Stimulated activated CD4-positive, alpha-beta T cell treated with anti-CD3 and anti-CD28 coated beads, TNF-alpha, amount 100 ng/mL, for 1 hour (primary cell): Measurements from ENCODE around the gene ZNF124.
"Not testable (repeated sequence)": the region's sequence is repeated elsewhere in the genome, so short reads cannot be mapped to it uniquely, and the experiment has no call there.

Source experiments
- DNase-seq, 3 donors: peaks; one replicate each; pipeline ENCODE4 v3.0.0-alpha.2; 2020; ENCODE audit warnings: low read depth in 3 of 3, low spot score in 1 of 3

The ZNF124 gene

DNA sequence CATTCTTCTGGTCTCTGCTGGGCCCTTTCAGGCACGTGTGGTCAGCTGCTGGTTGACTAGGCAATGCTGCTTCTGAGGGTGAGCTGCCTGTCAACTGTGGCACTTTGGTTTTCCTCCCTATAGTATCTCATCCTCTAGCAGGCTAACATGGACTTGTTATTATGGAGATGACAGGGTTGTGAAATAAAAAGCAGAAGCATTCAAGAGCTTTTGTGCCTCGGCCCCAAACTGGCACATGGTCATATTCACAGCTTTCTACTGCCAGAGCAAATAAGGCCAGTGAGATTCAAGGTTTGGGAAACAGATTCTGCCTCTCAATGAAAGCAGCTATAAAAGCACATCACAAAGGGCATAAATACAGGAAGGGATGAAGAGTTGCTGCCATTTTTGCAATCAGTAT lies 1.6 kb upstream of the ZNF124 start:
- DNase-seq, result no peak

DNA sequence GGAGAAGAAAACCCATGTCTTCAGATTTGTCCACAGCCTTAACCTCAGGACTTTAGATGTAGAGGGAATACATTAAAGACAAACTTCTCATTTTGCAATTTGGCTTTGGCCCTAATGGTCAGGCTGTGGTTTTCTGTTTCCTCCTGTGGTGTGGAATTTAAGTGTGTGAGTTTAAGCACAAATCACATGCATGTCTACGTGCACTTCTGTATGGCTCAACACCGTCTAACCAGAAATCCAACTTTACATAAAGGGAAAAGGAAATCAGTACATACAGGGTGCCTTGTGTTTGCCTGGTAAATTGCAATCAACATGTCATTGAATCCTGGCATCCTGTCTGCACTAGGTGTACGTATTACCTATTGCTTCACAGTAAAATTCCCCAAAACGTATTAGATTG lies 1.2 kb upstream of the ZNF124 start:
- DNase-seq, result no peak

DNA sequence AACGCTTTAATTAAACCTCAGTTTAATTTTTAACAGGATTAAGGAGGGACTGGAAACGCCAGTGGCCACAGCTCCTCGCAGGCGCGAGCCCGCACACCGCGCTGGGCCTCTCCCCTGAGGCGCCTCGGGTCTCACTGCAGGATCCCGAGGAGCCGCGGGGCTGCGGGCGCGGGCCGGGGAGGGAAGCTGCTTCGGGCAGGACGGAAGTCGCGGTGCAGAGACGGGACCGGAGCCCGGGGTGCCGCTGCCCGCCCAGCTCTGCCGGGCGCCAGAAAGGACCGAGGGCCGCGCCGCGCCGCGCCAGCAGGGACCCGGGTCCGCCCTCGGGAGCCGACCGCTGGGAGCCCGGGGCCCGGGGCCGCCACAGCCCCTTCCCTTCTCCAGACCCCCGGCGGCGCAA lies 377 bp downstream of the ZNF124 start:
- not testable (repeated sequence) for DNase-seq

DNA sequence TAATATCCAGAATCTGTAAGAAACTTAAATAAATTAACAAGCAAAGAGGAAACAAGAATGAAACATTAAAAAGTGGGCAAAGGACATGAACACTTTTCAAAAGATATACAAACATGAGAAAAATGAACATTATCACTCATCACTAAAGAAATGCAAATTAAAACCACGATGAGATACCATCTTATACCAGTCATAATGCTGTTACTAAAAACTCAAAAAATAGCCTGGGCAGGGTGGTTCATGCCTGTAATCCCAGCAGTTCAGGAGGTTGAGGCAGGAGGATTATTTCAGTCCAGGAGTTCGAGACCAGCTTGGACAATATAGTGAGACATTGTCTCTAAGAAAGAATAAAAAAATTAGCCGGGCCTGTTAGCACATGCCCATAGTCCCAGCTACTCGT lies 6.1 kb downstream of the ZNF124 start:
- DNase-seq, result no peak

DNA sequence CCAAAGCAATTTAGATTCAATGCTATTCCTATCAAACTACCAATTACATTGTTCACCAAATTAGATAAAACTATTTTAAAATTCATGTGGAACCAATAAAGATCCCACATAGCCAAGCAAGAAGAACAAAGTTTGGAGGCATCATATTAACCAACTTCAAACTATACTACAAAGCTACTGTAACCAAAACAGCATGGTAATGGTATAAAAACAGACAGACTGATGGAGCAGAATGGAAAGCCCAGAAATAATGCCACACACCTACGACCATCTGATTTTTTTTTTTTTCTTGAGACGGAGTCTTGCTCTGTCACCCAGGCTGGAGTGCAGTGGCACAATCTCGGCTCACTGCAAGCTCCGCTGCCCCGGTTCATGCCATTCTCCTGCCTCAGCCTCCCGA lies 7.1 kb downstream of the ZNF124 start:
- DNase-seq, result no peak

DNA sequence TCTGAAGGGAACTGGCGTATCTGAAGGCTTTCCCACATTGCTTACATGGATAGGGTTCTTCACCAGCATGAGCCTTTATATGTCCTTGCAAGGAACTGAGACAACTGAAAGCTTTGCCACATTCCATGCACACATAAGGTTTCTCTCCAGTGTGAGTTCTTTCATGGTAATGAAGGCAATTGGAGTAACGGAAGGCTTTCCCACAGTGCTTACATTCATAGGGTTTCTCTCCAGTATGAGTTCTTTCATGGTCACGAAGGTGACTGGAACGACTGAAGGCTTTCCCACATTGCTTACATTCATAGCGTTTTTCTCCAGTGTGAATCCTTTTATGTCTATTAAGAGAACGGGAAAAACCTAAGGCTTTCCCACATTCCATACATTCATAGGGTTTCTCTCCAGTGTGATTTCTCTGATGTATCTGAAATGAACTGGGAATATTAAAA lies 15.0 kb downstream of the ZNF124 start:
- DNase-seq, result no peak

DNA sequence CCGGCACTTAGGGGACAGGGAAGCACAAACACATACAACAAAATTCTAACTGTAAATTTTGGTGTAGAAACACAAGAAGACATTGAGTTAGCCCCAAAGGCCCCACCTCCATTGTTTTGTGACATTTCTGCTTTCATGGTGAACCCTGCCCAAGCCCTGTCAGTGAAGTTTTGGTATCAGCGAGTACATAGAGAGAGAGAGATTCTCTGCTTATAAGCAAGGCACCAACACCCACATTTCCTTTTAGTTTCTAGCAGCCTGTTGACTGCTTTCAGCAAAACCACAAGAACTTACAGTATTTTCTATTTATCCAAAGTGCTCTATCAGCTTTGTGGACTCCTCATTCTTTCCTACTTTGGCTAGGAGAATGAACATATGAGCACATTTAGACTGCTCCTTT lies 24.0 kb downstream of the ZNF124 start:
- DNase-seq, result no peak

DNA sequence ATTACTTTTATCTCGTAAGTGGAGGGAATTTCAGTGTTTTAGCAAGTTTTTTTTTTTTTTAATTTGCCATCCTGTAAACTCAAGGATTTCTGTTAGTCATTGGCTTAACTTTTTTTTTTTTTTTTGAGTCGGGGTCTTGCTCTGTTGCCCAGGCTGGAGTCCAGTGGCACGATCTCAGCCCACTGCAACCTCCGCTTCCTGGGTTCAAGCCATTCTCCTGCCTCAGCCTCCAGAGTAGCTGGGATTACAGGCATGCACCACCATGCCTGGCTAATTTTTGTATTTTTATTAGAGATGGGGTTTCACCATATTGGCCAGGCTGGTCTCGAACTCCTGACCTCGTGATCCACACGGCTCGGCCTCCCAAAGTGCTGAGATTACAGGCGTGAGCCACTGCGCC lies 24.7 kb downstream of the ZNF124 start:
- DNase-seq, result not testable (repeated sequence)

DNA sequence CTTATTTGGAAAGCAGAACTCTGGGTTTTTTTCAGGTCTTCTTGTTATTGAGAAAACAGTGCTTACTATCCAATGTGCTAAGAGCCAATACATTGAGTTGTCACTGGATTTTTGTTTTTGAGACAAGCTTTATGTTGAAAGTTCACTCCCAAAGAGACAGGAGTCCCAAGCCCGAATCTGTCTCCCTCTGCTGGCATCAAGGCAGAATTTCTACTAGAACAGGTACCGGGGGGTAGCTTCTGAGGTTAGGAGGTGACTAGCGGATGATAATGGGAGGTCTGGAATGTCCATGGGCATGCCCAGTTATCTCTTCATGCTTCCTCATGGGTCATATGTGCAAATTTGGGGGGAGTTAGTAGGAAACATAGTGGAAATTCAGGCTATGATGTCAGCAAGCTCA lies 25.1 kb downstream of the ZNF124 start:
- no peak for DNase-seq

DNA sequence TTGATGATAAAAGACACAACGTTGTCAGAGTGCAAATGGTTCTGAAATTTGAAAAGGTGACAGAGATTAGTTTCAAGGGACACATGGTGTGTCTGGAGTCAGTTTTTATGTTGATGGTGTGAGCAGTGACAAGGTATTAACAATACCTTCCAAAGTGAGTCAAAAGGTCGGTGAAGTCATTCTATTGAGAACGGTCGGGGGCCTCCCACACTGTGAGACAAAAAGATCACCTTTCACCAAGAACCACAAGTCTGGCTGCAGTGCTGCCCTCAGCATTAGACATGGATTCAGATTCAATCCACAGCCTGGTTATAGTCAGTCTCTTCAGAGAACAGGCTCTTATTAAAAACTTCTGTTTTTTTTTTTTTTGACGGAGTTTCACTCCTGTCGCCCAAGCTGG lies 26.5 kb downstream of the ZNF124 start:
- no peak for DNase-seq

DNA sequence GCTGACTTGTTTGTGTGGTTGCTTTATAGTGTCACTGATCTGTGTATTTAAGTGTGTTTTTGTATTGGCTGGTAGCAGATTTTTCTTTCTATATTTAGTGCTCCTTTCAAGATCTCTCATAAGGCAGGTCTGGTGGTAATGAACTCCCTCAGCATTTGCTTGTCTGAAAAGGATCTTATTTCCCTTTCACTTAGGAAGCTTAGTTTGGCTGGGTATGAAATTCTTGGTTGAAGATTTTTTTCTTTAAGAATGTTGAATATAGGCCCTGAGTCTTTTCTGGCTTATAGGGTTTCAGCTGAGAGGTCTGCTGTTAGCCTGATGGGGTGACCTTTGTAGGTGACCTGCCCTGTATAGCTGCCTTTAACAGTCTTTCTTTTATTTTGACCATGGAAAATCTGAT lies 32.3 kb downstream of the ZNF124 start:
- DNase-seq, result not testable (repeated sequence)

DNA sequence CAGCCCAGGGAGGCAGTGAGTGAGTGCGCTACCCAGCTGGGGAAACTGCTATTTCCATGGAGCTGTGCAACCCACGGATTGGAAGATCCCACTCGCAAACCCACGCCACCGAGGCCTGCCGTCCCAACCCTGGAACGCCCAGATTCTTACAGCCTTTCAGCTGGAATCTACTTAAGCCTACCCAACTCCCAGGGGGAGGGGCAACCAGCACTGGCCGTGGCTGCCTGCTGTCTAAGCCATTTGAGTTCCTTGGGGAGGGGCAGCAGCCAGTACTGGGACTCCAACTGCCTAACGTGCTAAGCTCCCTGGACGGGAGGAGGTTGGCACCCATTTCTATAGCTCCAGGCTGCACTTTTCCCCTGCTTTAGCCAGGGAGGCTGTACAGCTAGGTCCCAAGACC lies 40.6 kb downstream of the ZNF124 start:
- no peak for DNase-seq

DNA sequence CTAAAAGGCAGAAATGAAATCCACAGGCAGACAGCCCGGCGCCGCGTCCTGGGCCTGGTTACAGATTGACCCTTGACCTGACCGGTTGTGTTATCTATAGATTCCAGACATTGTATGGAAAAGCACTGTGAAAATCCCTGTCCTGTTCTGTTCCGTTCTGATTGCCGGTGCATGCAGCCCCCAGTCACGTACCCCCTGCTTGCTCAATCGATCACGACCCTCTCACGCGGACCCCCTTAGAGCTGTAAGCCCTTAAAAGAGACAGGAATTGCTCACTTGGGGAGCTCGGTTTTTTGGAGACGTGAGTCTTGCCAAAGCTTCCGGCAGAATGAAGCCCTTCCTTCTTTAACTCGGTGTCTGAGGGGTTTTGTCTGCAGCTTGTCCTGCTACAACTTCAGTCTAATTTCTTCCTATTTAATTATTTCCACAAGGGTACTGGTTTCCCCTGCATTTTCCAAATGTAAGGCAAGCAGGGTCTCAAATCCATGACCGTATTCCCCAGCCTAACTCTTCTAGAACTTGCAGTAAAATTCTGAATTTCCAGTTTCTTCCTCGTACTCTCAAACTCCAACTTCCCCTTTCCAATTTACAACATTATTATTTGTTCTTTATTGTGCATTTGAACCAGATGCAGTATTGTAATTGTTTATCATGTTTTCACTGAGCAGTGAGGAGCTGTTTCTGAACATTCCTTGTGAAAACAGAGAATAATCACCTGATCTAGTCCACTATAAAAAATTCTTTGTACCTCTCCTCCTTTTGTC lies 44.1 kb downstream of the ZNF124 start:
- DNase-seq, result not testable (repeated sequence)

DNA sequence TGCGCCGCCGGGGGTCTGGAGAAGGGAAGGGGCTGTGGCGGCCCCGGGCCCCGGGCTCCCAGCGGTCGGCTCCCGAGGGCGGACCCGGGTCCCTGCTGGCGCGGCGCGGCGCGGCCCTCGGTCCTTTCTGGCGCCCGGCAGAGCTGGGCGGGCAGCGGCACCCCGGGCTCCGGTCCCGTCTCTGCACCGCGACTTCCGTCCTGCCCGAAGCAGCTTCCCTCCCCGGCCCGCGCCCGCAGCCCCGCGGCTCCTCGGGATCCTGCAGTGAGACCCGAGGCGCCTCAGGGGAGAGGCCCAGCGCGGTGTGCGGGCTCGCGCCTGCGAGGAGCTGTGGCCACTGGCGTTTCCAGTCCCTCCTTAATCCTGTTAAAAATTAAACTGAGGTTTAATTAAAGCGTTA lies 45.2 kb downstream of the ZNF124 start:
- DNase-seq, result not testable (repeated sequence)

DNA sequence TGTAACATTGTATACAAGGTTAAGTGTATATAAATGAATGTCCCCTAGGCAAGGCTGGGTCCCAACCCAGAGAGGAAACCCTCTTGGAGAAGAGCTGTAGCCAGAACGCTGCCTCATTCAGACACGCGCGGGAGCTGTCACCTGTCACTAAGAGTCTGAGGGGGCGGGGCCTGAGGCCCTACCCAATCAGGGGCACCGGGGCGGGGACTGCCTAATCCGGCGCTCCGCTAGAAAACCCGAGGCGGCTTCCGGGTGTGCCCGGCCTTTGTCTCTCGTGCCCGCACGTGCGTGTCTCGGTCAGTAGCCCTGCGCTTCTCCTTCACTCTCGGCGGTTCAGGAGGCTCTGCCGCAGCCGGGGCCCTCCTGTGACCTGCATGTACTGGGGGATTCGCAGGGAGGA lies 45.7 kb downstream of the ZNF124 start:
- DNase-seq, result not testable (repeated sequence)

DNA sequence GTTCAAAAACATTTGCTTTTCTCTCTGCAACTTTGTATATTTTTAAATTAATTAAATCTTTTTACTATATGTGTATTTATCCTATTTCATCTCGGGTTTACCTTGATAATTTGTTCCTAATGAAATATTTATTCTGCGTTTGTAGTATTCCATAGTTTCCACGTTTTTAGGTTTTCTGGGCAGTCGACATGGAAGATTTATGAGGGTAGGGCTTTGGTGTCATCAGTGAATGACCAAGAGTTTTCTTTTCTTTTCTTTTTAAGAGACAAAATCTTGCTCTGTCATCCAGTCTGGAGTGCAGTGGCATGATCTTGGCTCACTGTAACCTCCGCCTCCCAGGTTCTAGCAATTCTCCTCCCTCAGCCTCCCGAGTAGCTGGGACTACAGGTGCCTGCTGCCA lies 50.4 kb downstream of the ZNF124 start:
- no peak for DNase-seq

DNA sequence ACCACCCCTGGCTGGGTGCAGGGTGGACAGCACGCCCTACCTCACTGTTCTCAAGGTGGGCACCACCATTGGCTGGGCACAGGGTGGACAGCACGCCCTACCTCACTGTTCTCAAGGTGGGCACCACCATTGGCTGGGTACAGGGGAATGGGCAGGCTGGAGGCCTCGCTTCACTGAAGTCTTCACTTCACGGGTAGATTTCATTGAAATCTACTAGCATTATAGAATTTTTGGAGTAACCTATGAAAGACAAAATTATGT lies 51.5 kb downstream of the ZNF124 start:
- DNase-seq, result not testable (repeated sequence)

DNA sequence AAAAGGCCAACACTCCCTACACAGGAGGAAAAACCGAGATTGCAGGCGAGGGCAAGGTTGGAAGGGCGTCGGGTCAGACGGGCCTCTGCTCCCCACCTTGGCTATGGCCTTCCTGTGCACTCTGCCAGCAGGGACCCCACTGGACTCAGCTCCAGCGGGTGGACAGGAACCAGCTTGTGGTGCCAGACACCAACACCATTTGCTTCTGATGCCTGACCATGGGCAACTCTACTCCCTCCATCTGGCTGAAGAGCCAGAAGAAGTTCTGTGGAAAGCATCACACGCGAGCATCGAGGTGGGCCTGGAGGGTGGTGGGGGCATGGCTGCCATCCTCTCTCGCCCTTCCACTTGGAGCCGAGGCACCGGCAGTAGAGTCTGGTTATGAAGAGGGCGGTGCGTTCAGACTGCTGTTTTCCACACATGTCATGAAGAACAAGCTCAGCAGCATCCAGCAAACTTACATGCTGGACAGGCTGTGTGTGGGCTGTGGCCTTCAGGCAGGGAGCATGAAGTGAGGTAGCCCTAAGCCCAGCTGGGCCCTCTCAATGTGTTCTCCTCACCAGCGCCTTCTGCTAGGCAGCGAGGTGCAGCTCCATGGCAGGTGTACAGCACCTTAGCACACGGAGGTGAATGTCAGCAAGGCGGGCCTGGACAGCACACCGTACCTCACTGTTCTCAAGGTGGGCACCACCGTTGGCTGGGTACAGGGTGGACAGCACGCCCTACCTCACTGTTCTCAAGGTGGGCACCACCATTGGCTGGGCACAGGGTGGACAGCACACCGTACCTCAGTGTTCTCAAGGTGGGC lies 52.0 kb downstream of the ZNF124 start:
- DNase-seq, result no peak

DNA sequence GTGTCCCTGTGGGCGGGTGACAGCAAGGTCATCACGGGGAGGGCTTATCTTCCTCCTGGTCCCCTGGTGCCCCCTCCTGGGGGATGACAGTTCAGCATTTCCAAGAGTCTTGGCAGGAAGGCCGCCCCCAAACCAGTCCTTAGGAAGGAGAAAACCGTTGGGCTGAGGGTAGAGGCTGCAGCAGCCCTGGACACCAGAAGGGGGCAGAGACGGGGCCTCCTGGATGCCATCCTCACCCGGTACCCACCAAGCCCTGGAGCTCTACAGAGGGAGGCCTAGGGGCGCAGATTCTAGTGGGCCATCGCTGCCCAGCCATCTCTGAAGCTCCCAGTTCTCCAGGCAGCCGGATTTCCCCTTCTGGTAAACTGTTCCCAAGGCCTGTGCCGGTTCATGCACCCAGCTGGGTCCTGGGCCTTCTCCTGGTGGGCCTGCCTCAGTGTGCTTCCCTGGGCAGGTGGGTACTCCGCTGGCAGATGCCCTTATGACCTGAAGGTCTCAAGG lies 52.8 kb downstream of the ZNF124 start:
- no peak for DNase-seq

DNA sequence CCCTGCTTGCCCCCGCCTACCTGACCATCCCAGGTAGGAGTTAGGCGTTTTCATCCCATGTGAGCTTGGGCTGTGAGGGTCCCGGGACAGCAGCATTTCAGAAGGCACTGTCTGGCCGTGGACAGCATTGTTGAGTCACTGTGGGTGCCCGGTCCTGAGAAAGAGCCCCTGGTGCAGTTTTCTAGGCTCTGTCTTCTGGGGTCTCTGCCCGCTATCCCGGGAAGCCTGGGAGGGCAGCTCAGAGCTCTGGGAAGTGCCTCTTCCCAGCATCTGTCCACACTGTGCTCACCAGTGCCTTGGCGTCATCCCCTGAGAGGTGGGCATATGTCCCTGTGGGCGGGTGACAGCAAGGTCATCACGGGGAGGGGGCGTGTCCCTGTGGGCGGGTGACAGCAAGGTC lies 56.3 kb downstream of the ZNF124 start:
- no peak for DNase-seq

DNA sequence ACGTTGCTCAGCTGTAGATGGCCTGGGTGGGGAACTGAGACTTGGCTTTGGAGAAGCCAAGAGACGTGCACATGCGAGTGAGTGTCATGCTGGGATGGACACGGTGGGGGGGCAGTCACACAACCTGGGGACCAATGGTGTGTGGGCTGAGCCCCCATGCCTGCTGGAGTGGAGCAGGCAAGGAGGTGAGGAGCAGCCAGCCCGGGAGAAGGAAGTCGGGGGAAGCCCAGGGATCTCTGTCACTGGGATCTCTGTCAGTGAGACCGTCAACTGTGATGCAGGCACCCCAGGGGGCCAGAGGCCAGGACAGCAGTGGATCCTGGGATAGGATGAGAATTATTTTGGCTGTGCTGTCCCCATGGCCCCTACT lies 56.7 kb downstream of the ZNF124 start:
- no peak for DNase-seq

DNA sequence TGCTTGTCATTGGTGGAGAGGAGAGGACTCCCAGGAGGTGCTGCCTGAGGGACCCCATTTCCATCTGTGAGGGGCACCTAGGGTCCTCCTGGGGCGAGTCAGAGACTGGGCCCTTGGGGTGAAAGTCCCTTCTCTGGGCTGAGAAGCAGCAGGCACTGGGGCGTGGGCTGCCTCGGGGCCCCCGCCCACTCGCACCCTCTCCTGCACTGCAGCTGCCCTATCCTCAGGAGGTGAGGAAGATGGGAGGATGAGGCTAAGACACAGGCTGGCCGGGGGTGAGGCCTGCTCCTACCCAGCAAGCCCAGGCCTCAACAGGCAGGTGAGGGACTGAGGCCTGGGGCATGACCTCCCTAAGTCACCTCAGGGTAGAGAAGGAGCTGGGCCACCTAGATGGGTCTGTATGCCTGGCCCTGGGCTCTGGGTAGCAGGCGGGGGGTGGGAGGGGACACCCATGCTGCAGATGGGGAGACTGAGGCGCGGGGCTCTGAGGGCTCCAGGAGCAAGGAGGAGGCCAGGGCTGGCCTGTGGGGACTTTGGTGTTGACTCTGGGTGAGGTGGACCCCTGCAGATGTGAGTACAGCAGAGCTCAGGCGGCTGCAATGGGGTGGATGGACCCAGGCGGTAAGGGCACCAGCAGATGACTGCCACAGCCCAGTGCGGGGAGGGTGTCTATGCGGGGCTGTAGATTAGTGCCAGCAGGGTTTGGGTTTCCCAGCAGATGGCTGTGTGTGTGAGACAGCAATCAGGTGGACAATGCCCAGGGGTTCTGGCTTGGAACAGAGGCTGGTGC lies 57.3 kb downstream of the ZNF124 start:
- no peak for DNase-seq
